Gastrocnemius medialis (tissue), 4 donors: Measurements from ENCODE around the gene RGMA. TPM values are rescaled to one million over a fixed set of nuclear protein-coding genes. Genes with fewer than 3 reads are reported as not detected.
A peak's percentile ranks its signal among the peaks of the same experiment; 100 is the strongest.
"Not testable (repeated sequence)": the region's sequence is repeated elsewhere in the genome, so short reads cannot be mapped to it uniquely, and the experiment has no call there.

Source experiments
- ATAC-seq, 2 donors: fragments of 150-250 bp; one replicate each; pipeline ENCODE4 v1.9.1; 2016
- DNase-seq, 2 donors: peaks; one replicate each; pipeline ENCODE4 v3.0.0-alpha.2; 2019
- H3K27ac ChIP-seq, 4 donors: fragments of 200-600 bp; sonication (generic); 1 replicate in 1 of 4; 2 replicates in 3 of 4; pipeline ENCODE4 v1.5.1; 2016 to 2018; ENCODE audit warnings: mild to moderate bottlenecking in 2 of 4, moderate library complexity in 1 of 4
- H3K27me3 ChIP-seq, 3 donors: fragments of 200-600 bp; sonication (generic) in 2 of 3; 1 replicate in 1 of 3; 2 replicates in 2 of 3; pipeline versions ENCODE4 v1.5.1 to v1.6.0; 2016 to 2019; ENCODE audit warnings: mild to moderate bottlenecking in 1 of 3, moderate library complexity in 1 of 3
- H3K36me3 ChIP-seq, 2 donors: fragments of 200-600 bp; sonication (generic) in 1 of 2; one replicate each; pipeline ENCODE4 v1.5.1; 2017 to 2018
- H3K4me1 ChIP-seq, 2 donors: fragments of 200-600 bp; sonication (generic) in 1 of 2; one replicate each; pipeline ENCODE4 v1.5.1; 2016 to 2017; ENCODE audit warnings: mild to moderate bottlenecking in 2 of 2
- H3K4me3 ChIP-seq, 4 donors: fragments of 200-600 bp; sonication (generic) in 3 of 4; 1 replicate in 1 of 4; 2 replicates in 3 of 4; pipeline ENCODE4 v1.5.1; 2016 to 2019; ENCODE audit warnings: mild to moderate bottlenecking in 2 of 4
- H3K9me3 ChIP-seq, 3 donors: fragments of 200-600 bp; sonication (generic) in 2 of 3; 1 replicate in 1 of 3; 2 replicates in 2 of 3; pipeline ENCODE4 v1.5.1; 2016 to 2019
- CTCF ChIP-seq, 5 experiments: fragments of 450-650 bp in 3 of 5; fragments of 200-600 bp in 2 of 5; sonication (generic) in 2 of 5; IDR thresholded peaks in 4 of 5; conservative IDR thresholded peaks in 1 of 5; 1 replicate in 4 of 5; 2 replicates in 1 of 5; pipeline ENCODE4 v1.5.1; 2016 to 2019; ENCODE audit warnings: antibody characterized with exemption in 5 of 5, mild to moderate bottlenecking in 3 of 5, moderate library complexity in 3 of 5
- POLR2A ChIP-seq, 2 donors: fragments of 450-650 bp; IDR thresholded peaks; one replicate each; pipeline ENCODE4 v1.6.1; 2017; ENCODE audit warnings: antibody characterized with exemption in 2 of 2, mild to moderate bottlenecking in 2 of 2, moderate library complexity in 2 of 2
- in situ Hi-C, 4 donors: fragments of 200-750 bp; cut with MboI; loops; one replicate each; pipeline versions ENCODE4 v1.15.0 to v1.8.0; 2017; ENCODE audit warnings: low sequenced_read_pairs in 4 of 4
- intact Hi-C: fragments of 100-400 bp; cut with DNase I; formaldehyde crosslinking; loops from one replicate; pipeline ENCODE4 v1.15.1; 2023; ENCODE audit warnings: low total_unique reads
- total RNA-seq, 4 donors: library from RNA; depleted of rRNA; stranded (reverse); fragments of >200 nt; gene quantifications; one replicate each; pipeline versions ENCODE4 v1.1.0 to v1.2.3, GENCODE V29; 2016

RGMA gene
- total RNA-seq, 4 donors from 2014 or later: 150 to 290 (median 184) TPM

GRCh38 chr15:93040288-93041158, 48.5 kb downstream of the RGMA start:
- intact Hi-C loops (no loop called here), in situ Hi-C loops (loop anchor here in 2 of 4 donors (25.0 kb wide), 2 partner anchors 947 to 1272 kb away; no protein-coding TSS in a partner anchor)
- ATAC-seq (no peak), DNase-seq (no peak)
- TF ChIP-seq CTCF (IDR thresholded peaks at IDR 0.05 in 4 of 5, conservative IDR thresholded peaks at IDR 0.05 in 1 of 5) (no peak), POLR2A (IDR thresholded peaks at IDR 0.05) (no peak)
- Histone ChIP-seq H3K27me3 (no peaks in the 10 kb centered on the region), H3K4me1 (peaks cover 9 to 17% of the 10 kb centered on the region in 2 donors), H3K4me3 (no peak overlapping the region), H3K36me3 (peaks cover 0 to 15% of the 10 kb centered on the region in 2 donors), H3K27ac (no peak overlapping the region), H3K9me3 (no peaks in the 10 kb centered on the region)

- H3K4me1 ChIP-seq: peaks cover 9 to 17% of the 10 kb centered on the region in 2 donors
- in situ Hi-C loops: loop anchor here in 3 of 4 donors (5.0 to 25.0 kb wide), 6 partner anchors 925 to 1273 kb away; no protein-coding TSS in a partner anchor
- H3K4me3 ChIP-seq, H3K9me3 ChIP-seq, ATAC-seq, H3K36me3 ChIP-seq, H3K27me3 ChIP-seq, H3K27ac ChIP-seq, DNase-seq: not testable (repeated sequence)
- intact Hi-C loops: loop anchor here (5.0 kb wide), 1 partner anchor 1283 kb away; no protein-coding TSS in a partner anchor
These were observed 49.3 kb downstream of the RGMA start for GRCh38 chr15:93039562-93040287.

- in situ Hi-C loops: loop anchor here in 3 of 4 donors (5.0 to 25.0 kb wide), 6 partner anchors 927 to 1274 kb away; no protein-coding TSS in a partner anchor
- H3K36me3 ChIP-seq: no peaks in the 10 kb centered on the region
- no peaks in the 10 kb centered on the region for H3K9me3 ChIP-seq
- peak overlapping the region; percentile 34 to 68 (median 54) for H3K27ac ChIP-seq
- DNase-seq: peak in 1 of 2 donors; percentile 12
- TF ChIP-seq CTCF (IDR thresholded peaks at IDR 0.05 in 4 of 5, conservative IDR thresholded peaks at IDR 0.05 in 1 of 5): no peak
- no peak for TF ChIP-seq POLR2A (IDR thresholded peaks at IDR 0.05)
- no peak overlapping the region for H3K4me3 ChIP-seq
- H3K4me1 ChIP-seq: peaks cover 9 to 17% of the 10 kb centered on the region in 2 donors
- peak in 1 of 2 donors; percentile 6 for ATAC-seq
- no peaks in the 10 kb centered on the region for H3K27me3 ChIP-seq
- intact Hi-C loops: loop anchor here (5.0 kb wide), 1 partner anchor 1284 kb away; no protein-coding TSS in a partner anchor
These were observed 50.9 kb downstream of the RGMA start for GRCh38 chr15:93037820-93038705.

- no peak overlapping the region for H3K4me3 ChIP-seq
- in situ Hi-C loops: loop anchor here in 3 of 4 donors (5.0 to 25.0 kb wide), 6 partner anchors 928 to 1275 kb away; no protein-coding TSS in a partner anchor
These were observed 51.8 kb downstream of the RGMA start for GRCh38 chr15:93036951-93037819.

More at GRCh38 chr15:93036951-93037819, 51.8 kb downstream of the RGMA start:
- intact Hi-C loops: loop anchor here (5.0 kb wide), 1 partner anchor 1285 kb away; no protein-coding TSS in a partner anchor
- H3K27me3 ChIP-seq: no peaks in the 10 kb centered on the region
- H3K9me3 ChIP-seq: no peaks in the 10 kb centered on the region
- ATAC-seq (peak; percentile 73 to 79), DNase-seq (peak in 1 of 2 donors; percentile 67)
- TF ChIP-seq CTCF (IDR thresholded peaks at IDR 0.05 in 4 of 5, conservative IDR thresholded peaks at IDR 0.05 in 1 of 5): peak in 2 of 5 experiments; percentile 12 to 31
- no peak for TF ChIP-seq POLR2A (IDR thresholded peaks at IDR 0.05)
- H3K4me1 ChIP-seq: peaks cover 9 to 17% of the 10 kb centered on the region in 2 donors
- H3K36me3 ChIP-seq: no peaks in the 10 kb centered on the region
- peak overlapping the region; percentile 34 to 68 (median 54) for H3K27ac ChIP-seq
